Gastrocnemius medialis (tissue), 4 donors: ENCODE data around the gene ARHGAP6. TPM values are rescaled to one million over a fixed set of nuclear protein-coding genes. Genes with fewer than 3 reads are reported as not detected.
"Not testable (repeated sequence)": the region's sequence is repeated elsewhere in the genome, so short reads cannot be mapped to it uniquely, and the experiment has no call there.

Experiments
- ATAC-seq, 2 donors: fragments of 150-250 bp; one replicate each; pipeline ENCODE4 v1.9.1; 2016
- DNase-seq, 2 donors: peaks; one replicate each; pipeline ENCODE4 v3.0.0-alpha.2; 2019
- H3K27ac ChIP-seq, 4 donors: fragments of 200-600 bp; sonication (generic); 1 replicate in 1 of 4; 2 replicates in 3 of 4; pipeline ENCODE4 v1.5.1; 2016 to 2018; ENCODE audit warnings: mild to moderate bottlenecking in 2 of 4, moderate library complexity in 1 of 4
- H3K27me3 ChIP-seq, 3 donors: fragments of 200-600 bp; sonication (generic) in 2 of 3; 1 replicate in 1 of 3; 2 replicates in 2 of 3; pipeline versions ENCODE4 v1.5.1 to v1.6.0; 2016 to 2019; ENCODE audit warnings: mild to moderate bottlenecking in 1 of 3, moderate library complexity in 1 of 3
- H3K36me3 ChIP-seq, 2 donors: fragments of 200-600 bp; sonication (generic) in 1 of 2; one replicate each; pipeline ENCODE4 v1.5.1; 2017 to 2018
- H3K4me1 ChIP-seq, 2 donors: fragments of 200-600 bp; sonication (generic) in 1 of 2; one replicate each; pipeline ENCODE4 v1.5.1; 2016 to 2017; ENCODE audit warnings: mild to moderate bottlenecking in 2 of 2
- H3K4me3 ChIP-seq, 4 donors: fragments of 200-600 bp; sonication (generic) in 3 of 4; 1 replicate in 1 of 4; 2 replicates in 3 of 4; pipeline ENCODE4 v1.5.1; 2016 to 2019; ENCODE audit warnings: mild to moderate bottlenecking in 2 of 4
- H3K9me3 ChIP-seq, 3 donors: fragments of 200-600 bp; sonication (generic) in 2 of 3; 1 replicate in 1 of 3; 2 replicates in 2 of 3; pipeline ENCODE4 v1.5.1; 2016 to 2019
- CTCF ChIP-seq, 5 experiments: fragments of 450-650 bp in 3 of 5; fragments of 200-600 bp in 2 of 5; sonication (generic) in 2 of 5; IDR thresholded peaks in 4 of 5; conservative IDR thresholded peaks in 1 of 5; 1 replicate in 4 of 5; 2 replicates in 1 of 5; pipeline ENCODE4 v1.5.1; 2016 to 2019; ENCODE audit warnings: antibody characterized with exemption in 5 of 5, mild to moderate bottlenecking in 3 of 5, moderate library complexity in 3 of 5
- POLR2A ChIP-seq, 2 donors: fragments of 450-650 bp; IDR thresholded peaks; one replicate each; pipeline ENCODE4 v1.6.1; 2017; ENCODE audit warnings: antibody characterized with exemption in 2 of 2, mild to moderate bottlenecking in 2 of 2, moderate library complexity in 2 of 2
- in situ Hi-C, 4 donors: fragments of 200-750 bp; cut with MboI; loops; one replicate each; pipeline versions ENCODE4 v1.15.0 to v1.8.0; 2017; ENCODE audit warnings: low sequenced_read_pairs in 4 of 4
- intact Hi-C: fragments of 100-400 bp; cut with DNase I; formaldehyde crosslinking; loops from one replicate; pipeline ENCODE4 v1.15.1; 2023; ENCODE audit warnings: low total_unique reads
- total RNA-seq, 4 donors: library from RNA; depleted of rRNA; stranded (reverse); fragments of >200 nt; gene quantifications; one replicate each; pipeline versions ENCODE4 v1.1.0 to v1.2.3, GENCODE V29; 2016

The ARHGAP6 gene
- total RNA-seq, 4 donors from 2014 or later = 10.7 to 18.0 (median 14.9) TPM

- no peak for DNase-seq
- H3K4me3 ChIP-seq = no peak overlapping the region
- H3K27me3 ChIP-seq = no peaks in the 10 kb centered on the region
- H3K4me1 ChIP-seq = peaks cover 0 to 5% of the 10 kb centered on the region in 2 donors
- intact Hi-C loops (no loop called here), in situ Hi-C loops (no loop called here)
- no peaks in the 10 kb centered on the region for H3K9me3 ChIP-seq
- H3K36me3 ChIP-seq = no peaks in the 10 kb centered on the region
- no peak overlapping the region for H3K27ac ChIP-seq
- no peak for ATAC-seq
- TF ChIP-seq POLR2A (IDR thresholded peaks at IDR 0.05) = no peak
- no peak for TF ChIP-seq CTCF (IDR thresholded peaks at IDR 0.05 in 4 of 5, conservative IDR thresholded peaks at IDR 0.05 in 1 of 5)
Measured at GRCh38 chrX:11588097-11588496, 77.6 kb downstream of the ARHGAP6 start.

GRCh38 chrX:11585174-11585573, 80.5 kb downstream of the ARHGAP6 start:
- in situ Hi-C loops (no loop called here), intact Hi-C loops (no loop called here)
- H3K4me1 ChIP-seq = peaks cover 0 to 6% of the 10 kb centered on the region in 2 donors
- H3K4me3 ChIP-seq = no peak overlapping the region
- H3K36me3 ChIP-seq = no peaks in the 10 kb centered on the region
- H3K9me3 ChIP-seq = no peaks in the 10 kb centered on the region
- DNase-seq = no peak
- no peak overlapping the region for H3K27ac ChIP-seq
- no peak for ATAC-seq
- no peak for TF ChIP-seq POLR2A (IDR thresholded peaks at IDR 0.05)
- no peak for TF ChIP-seq CTCF (IDR thresholded peaks at IDR 0.05 in 4 of 5, conservative IDR thresholded peaks at IDR 0.05 in 1 of 5)
- H3K27me3 ChIP-seq = no peaks in the 10 kb centered on the region

GRCh38 chrX:11580789-11581188, 84.9 kb downstream of the ARHGAP6 start:
- Histone ChIP-seq H3K27ac (no peak overlapping the region), H3K4me1 (peaks cover 0 to 3% of the 10 kb centered on the region in 2 donors), H3K27me3 (no peaks in the 10 kb centered on the region), H3K9me3 (no peaks in the 10 kb centered on the region), H3K36me3 (no peaks in the 10 kb centered on the region), H3K4me3 (no peak overlapping the region)
- in situ Hi-C loops (no loop called here), intact Hi-C loops (no loop called here)
- DNase-seq (no peak), ATAC-seq (no peak)
- TF ChIP-seq POLR2A (IDR thresholded peaks at IDR 0.05) = no peak
- no peak for TF ChIP-seq CTCF (IDR thresholded peaks at IDR 0.05 in 4 of 5, conservative IDR thresholded peaks at IDR 0.05 in 1 of 5)

GRCh38 chrX:11579636-11580600, 85.8 kb downstream of the ARHGAP6 start:
- no peak for ATAC-seq
- no peaks in the 10 kb centered on the region for H3K27me3 ChIP-seq

DNA sequence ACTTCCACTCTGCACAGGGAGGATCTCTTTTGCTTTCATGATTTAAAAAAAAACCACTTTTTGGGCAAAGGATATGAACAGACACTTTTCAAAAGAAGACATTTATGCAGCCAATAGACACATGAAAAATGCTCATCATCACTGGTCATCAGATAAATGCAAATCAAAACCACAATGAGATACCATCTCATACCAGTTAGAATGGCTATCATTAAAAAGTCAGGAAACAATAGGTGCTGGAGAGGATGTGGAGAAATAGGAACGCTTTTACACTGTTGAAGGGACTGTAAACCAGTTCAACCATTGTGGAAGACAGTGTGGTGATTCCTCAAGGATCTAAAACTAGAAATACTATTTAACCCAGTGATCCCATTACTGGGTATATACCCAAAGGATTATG, 87.4 kb downstream of the ARHGAP6 start:
- ATAC-seq, H3K9me3 ChIP-seq, H3K4me1 ChIP-seq, DNase-seq, H3K27ac ChIP-seq, H3K36me3 ChIP-seq, H3K27me3 ChIP-seq, intact Hi-C loops, H3K4me3 ChIP-seq, in situ Hi-C loops: not testable (repeated sequence)

More at GRCh38 chrX:11579636-11580600, 85.8 kb downstream of the ARHGAP6 start:
- intact Hi-C loops = no loop called here
- no peak for DNase-seq
- Histone ChIP-seq H3K27ac (no peak overlapping the region), H3K4me1 (peaks cover 0 to 3% of the 10 kb centered on the region in 2 donors), H3K9me3 (no peaks in the 10 kb centered on the region), H3K36me3 (no peaks in the 10 kb centered on the region), H3K4me3 (no peak overlapping the region)
- TF ChIP-seq CTCF (IDR thresholded peaks at IDR 0.05 in 4 of 5, conservative IDR thresholded peaks at IDR 0.05 in 1 of 5) (no peak), POLR2A (IDR thresholded peaks at IDR 0.05) (no peak)
- in situ Hi-C loops = no loop called here
